Heart left ventricle (tissue), 13 donors: ENCODE data around the gene TDRD6.

Source experiments
- CTCF ChIP-seq, 12 donors: fragments of 200-600 bp; sonication (generic) in 4 of 12; IDR thresholded peaks; one replicate each; pipeline versions ENCODE4 v1.5.0 to v1.8.0; 2018 to 2022; ENCODE audit warnings: antibody characterized with exemption in 12 of 12, mild to moderate bottlenecking in 5 of 12
- POLR2A ChIP-seq, 2 donors: fragments of 450-650 bp; IDR thresholded peaks; one replicate each; pipeline ENCODE4 v1.6.1; 2017; ENCODE audit warnings: antibody characterized with exemption in 2 of 2, mild to moderate bottlenecking in 2 of 2, moderate library complexity in 2 of 2
- donor health status: ischemic (EF 13 %, LVEDD 7.1; RV severe dilation, severe dysfunction).
- donor health status: DM: no; HTN: yes; CAD: no.
- donor health status: DM: no; HTN: no; CAD: no.
- donor health status: ischemic (EF 25% LVEDD 6.9; RV normal size, moderate dysfunction).
- donor health status: ischemic (EF 25% LVEDD 5.7; RV mildly dilated, moderate dysfunction).
- donor health status: ischemic (EF 35%, LVEDD 5.7; RV mildly dilated, moderate dysfunction).
- donor health status: nonischemic (EF 11% LVEDD 7.7; RV severe dilation, severe dysfunction).
- donor health status: DM: yes; HTN: yes; CAD: no.
- donor health status: PGD.
- donor health status: ischemic (EF 29% LVEDD 5.4; RV normal size, mild dysfunction).
- donor health status: nonischemic (EF 23%, LVEDD 6.1; RV moderate dilation, normal function).

GRCh38 chr6:46729787-46730326, 42.2 kb downstream of the TDRD6 start:
- TF ChIP-seq CTCF (IDR thresholded peaks at IDR 0.05) = no peak
- TF ChIP-seq POLR2A (IDR thresholded peaks at IDR 0.05) = no peak
